ENCODE measurements around the gene SIGLEC11.
"Not testable (repeated sequence)": the region's sequence is repeated elsewhere in the genome, so short reads cannot be mapped to it uniquely, and the experiment has no call there.

The SIGLEC11 gene

GRCh38 chr19:49932731-49933131 lies 28.2 kb downstream of the SIGLEC11 start:
- Mint-ChIP-seq H3K27ac (peak overlapping the region; percentile 68), H3K9me3 (no peaks in the 10 kb centered on the region), H3K27me3 (ENCODE audit: low read depth) (peaks cover 7% of the 10 kb centered on the region), H3K4me3 (peak overlapping the region; percentile 58), H3K36me3 (ENCODE audit: low read depth) (peaks cover 31% of the 10 kb centered on the region), H3K4me1 (ENCODE audit: low read depth) (peaks cover 28% of the 10 kb centered on the region)
- peak; percentile 26 for DNase-seq (ENCODE audit: low spot score)

- Mint-ChIP-seq H3K4me3 (peak overlapping the region; percentile 3), H3K36me3 (ENCODE audit: low read depth) (peaks cover 38% of the 10 kb centered on the region), H3K4me1 (ENCODE audit: low read depth) (peaks cover 34% of the 10 kb centered on the region), H3K27ac (peak overlapping the region; percentile 9), H3K27me3 (ENCODE audit: low read depth) (peaks cover 7% of the 10 kb centered on the region), H3K9me3 (no peaks in the 10 kb centered on the region)
- no peak for DNase-seq (ENCODE audit: low spot score)
Measured at GRCh38 chr19:49932041-49932451, 28.9 kb downstream of the SIGLEC11 start.

GRCh38 chr19:49931293-49932040 lies 29.5 kb downstream of the SIGLEC11 start:
- peak overlapping the region; percentile 22 for H3K4me3 Mint-ChIP-seq
- no peaks in the 10 kb centered on the region for H3K9me3 Mint-ChIP-seq
- H3K27me3 Mint-ChIP-seq (ENCODE audit: low read depth): peaks cover 5% of the 10 kb centered on the region
- DNase-seq (ENCODE audit: low spot score): no peak
- H3K27ac Mint-ChIP-seq: peak overlapping the region; percentile 10
- peaks cover 41% of the 10 kb centered on the region for H3K36me3 Mint-ChIP-seq (ENCODE audit: low read depth)
- H3K4me1 Mint-ChIP-seq (ENCODE audit: low read depth): peaks cover 36% of the 10 kb centered on the region

GRCh38 chr19:49930483-49931011 lies 30.4 kb downstream of the SIGLEC11 start:
- Mint-ChIP-seq H3K36me3 (ENCODE audit: low read depth) (peaks cover 43% of the 10 kb centered on the region), H3K27me3 (ENCODE audit: low read depth) (no peaks in the 10 kb centered on the region), H3K27ac (peak overlapping the region; percentile 99), H3K4me1 (ENCODE audit: low read depth) (peaks cover 37% of the 10 kb centered on the region), H3K9me3 (no peaks in the 10 kb centered on the region), H3K4me3 (peak overlapping the region; percentile 98)
- no peak for DNase-seq (ENCODE audit: low spot score)

GRCh38 chr19:49929611-49930482 lies 31.1 kb downstream of the SIGLEC11 start:
- peaks cover 46% of the 10 kb centered on the region for H3K36me3 Mint-ChIP-seq (ENCODE audit: low read depth)
- peaks cover 40% of the 10 kb centered on the region for H3K4me1 Mint-ChIP-seq (ENCODE audit: low read depth)
- no peaks in the 10 kb centered on the region for H3K27me3 Mint-ChIP-seq (ENCODE audit: low read depth)
- peak; percentile 90 for DNase-seq (ENCODE audit: low spot score)
- peak overlapping the region; percentile 98 for H3K4me3 Mint-ChIP-seq
- no peaks in the 10 kb centered on the region for H3K9me3 Mint-ChIP-seq
- H3K27ac Mint-ChIP-seq: peak overlapping the region; percentile 99

GRCh38 chr19:49929121-49929610 lies 31.8 kb downstream of the SIGLEC11 start, which contains the start of the genes ATF5 and NUP62:
Gene ATF5, plus strand, starts transcription at chr19:49929205. Its CDS starts 1,646 bp downstream, at chr19:49930851.
Gene NUP62, minus strand, starts transcription at chr19:49929504. Its CDS starts 19,697 bp downstream, at chr19:49909807.
- Mint-ChIP-seq H3K4me1 (ENCODE audit: low read depth) (peaks cover 40% of the 10 kb centered on the region), H3K9me3 (no peaks in the 10 kb centered on the region)
- DNase-seq (ENCODE audit: low spot score): peak; percentile 90

GRCh38 chr19:49927526-49928264 lies 33.3 kb downstream of the SIGLEC11 start:
- DNase-seq (ENCODE audit: low spot score): no peak
- H3K36me3 Mint-ChIP-seq (ENCODE audit: low read depth): peaks cover 52% of the 10 kb centered on the region
- H3K27me3 Mint-ChIP-seq (ENCODE audit: low read depth): no peaks in the 10 kb centered on the region
- H3K4me3 Mint-ChIP-seq: peak overlapping the region; percentile 98
- H3K27ac Mint-ChIP-seq: peak overlapping the region; percentile 79
- peaks cover 33% of the 10 kb centered on the region for H3K4me1 Mint-ChIP-seq (ENCODE audit: low read depth)
- H3K9me3 Mint-ChIP-seq: no peaks in the 10 kb centered on the region

More at GRCh38 chr19:49929121-49929610, 31.8 kb downstream of the SIGLEC11 start, which contains the start of the genes ATF5 and NUP62:
- Mint-ChIP-seq H3K27ac (peak within 1 kb of the TSS; percentile 99), H3K36me3 (ENCODE audit: low read depth) (peaks cover 46% of the 10 kb centered on the region), H3K4me3 (peak within 1 kb of the TSS; percentile 98), H3K27me3 (ENCODE audit: low read depth) (no peaks in the 10 kb centered on the region)

- Mint-ChIP-seq H3K27me3 (ENCODE audit: low read depth) (no peaks in the 10 kb centered on the region), H3K36me3 (ENCODE audit: low read depth) (peaks cover 52% of the 10 kb centered on the region), H3K9me3 (no peaks in the 10 kb centered on the region), H3K4me3 (peak overlapping the region; percentile 43), H3K27ac (no peak overlapping the region), H3K4me1 (ENCODE audit: low read depth) (peaks cover 33% of the 10 kb centered on the region)
- DNase-seq (ENCODE audit: low spot score): no peak
Measured at GRCh38 chr19:49926515-49926914, 34.5 kb downstream of the SIGLEC11 start.

GRCh38 chr19:49925486-49925885 lies 35.5 kb downstream of the SIGLEC11 start:
- H3K27ac Mint-ChIP-seq: no peak overlapping the region
- H3K4me1 Mint-ChIP-seq (ENCODE audit: low read depth): peaks cover 28% of the 10 kb centered on the region
- H3K27me3 Mint-ChIP-seq (ENCODE audit: low read depth): no peaks in the 10 kb centered on the region
- no peak for DNase-seq (ENCODE audit: low spot score)
- no peak overlapping the region for H3K4me3 Mint-ChIP-seq
- H3K9me3 Mint-ChIP-seq: no peaks in the 10 kb centered on the region
- peaks cover 51% of the 10 kb centered on the region for H3K36me3 Mint-ChIP-seq (ENCODE audit: low read depth)

GRCh38 chr19:49924881-49925210 lies 36.1 kb downstream of the SIGLEC11 start:
- not testable (repeated sequence) for H3K27me3 Mint-ChIP-seq (ENCODE audit: low read depth); H3K9me3 Mint-ChIP-seq; H3K27ac Mint-ChIP-seq; DNase-seq (ENCODE audit: low spot score); H3K4me3 Mint-ChIP-seq
- peaks cover 45% of the 10 kb centered on the region for H3K36me3 Mint-ChIP-seq (ENCODE audit: low read depth)
- H3K4me1 Mint-ChIP-seq (ENCODE audit: low read depth): peaks cover 22% of the 10 kb centered on the region

- DNase-seq (ENCODE audit: low spot score): no peak
- Mint-ChIP-seq H3K36me3 (ENCODE audit: low read depth) (peaks cover 47% of the 10 kb centered on the region), H3K4me3 (no peak overlapping the region)
Measured at GRCh38 chr19:49924004-49924880, 36.7 kb downstream of the SIGLEC11 start.

GRCh38 chr19:49923055-49924003 lies 37.6 kb downstream of the SIGLEC11 start:
- no peak for DNase-seq (ENCODE audit: low spot score)
- Mint-ChIP-seq H3K4me3 (no peak overlapping the region), H3K4me1 (ENCODE audit: low read depth) (peaks cover 23% of the 10 kb centered on the region), H3K36me3 (ENCODE audit: low read depth) (peaks cover 42% of the 10 kb centered on the region), H3K9me3 (no peaks in the 10 kb centered on the region), H3K27ac (no peak overlapping the region), H3K27me3 (ENCODE audit: low read depth) (no peaks in the 10 kb centered on the region)

More at GRCh38 chr19:49924004-49924880, 36.7 kb downstream of the SIGLEC11 start:
- no peaks in the 10 kb centered on the region for H3K27me3 Mint-ChIP-seq (ENCODE audit: low read depth)
- peaks cover 23% of the 10 kb centered on the region for H3K4me1 Mint-ChIP-seq (ENCODE audit: low read depth)
- H3K27ac Mint-ChIP-seq: no peak overlapping the region
- no peaks in the 10 kb centered on the region for H3K9me3 Mint-ChIP-seq
